ENCODE data around the gene GJD2. TPM values are rescaled to one million over a fixed set of nuclear protein-coding genes. Genes with fewer than 3 reads are reported as not detected.

The GJD2 gene
- polyA plus RNA-seq, 4 donors = 0.06 TPM; not detected in 2

Other genes starting within 250 kb of the GJD2 start
- gene GOLGA8B, start 171.3 kb downstream of the GJD2 start, polyA plus RNA-seq (ENCODE audit: insufficient read length in 4 of 4) = 100 to 1,000 TPM in 1 of 4 donors, 10 to 100 TPM in 3; 61.8 to 141 (median 75.8) TPM
- gene ACTC1, start 40.6 kb upstream of the GJD2 start, polyA plus RNA-seq (ENCODE audit: insufficient read length in 4 of 4) = 1 to 10 TPM; 1.1 to 2.0 (median 1.5) TPM
- 10 to 100 TPM; 38.7 to 50.1 (median 46.4) TPM for gene AQR, start 214.7 kb upstream of the GJD2 start, polyA plus RNA-seq (ENCODE audit: insufficient read length in 4 of 4)
- 10 to 100 TPM; 56.0 to 76.4 (median 75.1) TPM for gene ZNF770, start 233.3 kb upstream of the GJD2 start, polyA plus RNA-seq (ENCODE audit: insufficient read length in 4 of 4)

Data from right renal pelvis (tissue), 4 donors.